ENCODE results near the gene NOSTRIN.

- no peak for TF ChIP-seq ASH2L (IDR thresholded peaks at IDR 0.05; ENCODE audit: low read length)
- no peak for TF ChIP-seq RAD21 (IDR thresholded peaks at IDR 0.05 in 1 of 2, conservative IDR thresholded peaks at IDR 0.05 in 1 of 2; ENCODE audit: low read depth in 2 of 2, low read length in 2 of 2)
- TF ChIP-seq CTCF (IDR thresholded peaks at IDR 0.05; ENCODE audit: control extremely low read depth in 1 of 3, insufficient read depth in 1 of 3, low read depth in 1 of 3, low read length in 3 of 3) = no peak
- TF ChIP-seq ATF3 (IDR thresholded peaks at IDR 0.05; ENCODE audit: insufficient read depth, low read depth, low read length) = no peak
- no peak for TF ChIP-seq TCF12 (IDR thresholded peaks at IDR 0.05; ENCODE audit: low read depth, low read length)
- no peak for TF ChIP-seq SP2 (IDR thresholded peaks at IDR 0.05; ENCODE audit: low read length)
Observed at GRCh38 chr2:168904358-168904757, 101.9 kb downstream of the NOSTRIN start.

All from H1 (cell line).